Neural cell (in vitro differentiated cells): ENCODE data around the gene FIGNL2.

Experiments
- CTCF ChIP-seq: fragments of 450-650 bp; IDR thresholded peaks from 2 replicates; pipeline ENCODE4 v1.5.1; 2014; ENCODE audit warnings: antibody characterized with exemption, mild to moderate bottlenecking, moderate library complexity; ENCODE audit not compliant: poor library complexity, severe bottlenecking
- EP300 ChIP-seq: fragments of 450-650 bp; conservative IDR thresholded peaks from 2 replicates; pipeline ENCODE4 v1.6.1; 2014; ENCODE audit warnings: antibody characterized with exemption, mild to moderate bottlenecking, moderate library complexity; ENCODE audit not compliant: poor library complexity, severe bottlenecking
- MXI1 ChIP-seq: fragments of 450-650 bp; conservative IDR thresholded peaks from 2 replicates; pipeline ENCODE4 v1.6.1; 2014; ENCODE audit warnings: antibody characterized with exemption, mild to moderate bottlenecking; ENCODE audit not compliant: poor library complexity, severe bottlenecking
- REST ChIP-seq: IDR thresholded peaks from 2 replicates; pipeline ENCODE4 v1.6.1; 2012; ENCODE audit warnings: borderline replicate concordance

GRCh38 chr12:51771008-51771407 is 77.5 kb downstream of the FIGNL2 start:
- no peak for TF ChIP-seq REST
- no peak for TF ChIP-seq CTCF
- TF ChIP-seq EP300: no peak
- TF ChIP-seq MXI1: no peak
